ENCODE results near the gene LARGE2.

DNA sequence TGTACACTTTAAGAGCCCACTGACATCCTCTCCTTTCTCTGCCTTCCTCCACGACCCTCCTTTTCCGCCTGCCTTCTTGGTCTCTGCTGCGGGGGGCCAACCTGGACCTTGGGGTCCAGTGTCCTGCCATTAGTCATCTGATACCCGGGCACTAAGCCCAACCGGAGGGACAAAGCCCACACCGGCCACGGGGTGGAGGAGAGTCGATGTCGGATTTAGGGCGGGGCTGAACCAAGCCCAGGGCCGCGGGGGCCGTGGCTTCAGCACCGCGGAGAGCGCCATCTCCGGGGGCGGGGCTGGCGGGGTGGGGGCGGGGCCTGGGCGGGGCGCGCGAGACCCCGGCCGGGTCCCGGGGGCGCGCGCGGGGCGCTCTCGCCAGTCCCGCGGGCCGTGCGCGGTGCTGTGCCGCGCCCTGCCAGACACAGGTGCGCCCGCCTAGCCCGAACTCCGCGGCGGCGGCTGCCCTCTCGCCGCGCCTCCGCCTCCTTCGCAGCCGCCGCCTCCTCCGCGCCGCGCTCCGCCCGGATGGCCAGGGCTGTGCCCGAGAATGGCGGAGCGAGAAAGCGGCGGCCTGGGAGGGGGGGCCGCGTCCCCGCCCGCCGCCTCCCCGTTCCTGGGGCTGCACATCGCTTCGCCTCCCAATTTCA, 37.1 kb upstream of the LARGE2 start, which contains the start of gene MAPK8IP1:
- TF ChIP-seq CTCF (optimal IDR thresholded peaks at IDR 0.05 in 1 of 3, IDR thresholded peaks at IDR 0.05 in 1 of 3, conservative IDR thresholded peaks at IDR 0.05 in 1 of 3; ENCODE audit: extremely low read depth in 1 of 3, insufficient read depth in 2 of 3, low read length in 3 of 3) (no peak), EZH2 (IDR thresholded peaks at IDR 0.05; ENCODE audit: low read length) (no peak)

Data from keratinocyte (primary cell).